Ovary (tissue), 3 donors: Measurements from ENCODE around the gene POC1A.

ENCODE experiments used
- CTCF ChIP-seq, 3 donors: fragments of 450-650 bp in 2 of 3; fragments of 200-600 bp in 1 of 3; IDR thresholded peaks; one replicate each; pipeline versions ENCODE4 v1.5.1 to v1.8.0; 2016 to 2022; ENCODE audit warnings: antibody characterized with exemption in 3 of 3, mild to moderate bottlenecking in 1 of 3
- EP300 ChIP-seq: sonication (generic); formaldehyde crosslinking; IDR thresholded peaks from one replicate; pipeline ENCODE4 v1.6.1; 2017; ENCODE audit warnings: antibody characterized with exemption
- donor health status: DM: no; HTN: no; CAD: no.

GRCh38 chr3:52086976-52087663 lies 67.1 kb downstream of the POC1A start:
- TF ChIP-seq CTCF (IDR thresholded peaks at IDR 0.05) (no peak), EP300 (no peak)
